Measurements from ENCODE around the gene ABCC1.

- TF ChIP-seq REST (IDR thresholded peaks at IDR 0.05; ENCODE audit: borderline replicate concordance): no peak
- no peak for TF ChIP-seq CTCF (IDR thresholded peaks at IDR 0.05; ENCODE audit: poor library complexity, severe bottlenecking)
These were observed 213.7 kb downstream of the ABCC1 start for GRCh38 chr16:16163109-16163508.
